Panc1 (cell line): ENCODE data around the gene NTM.

Experiments
- POLR2AphosphoS5 ChIP-seq: IDR thresholded peaks from 2 replicates; pipeline ENCODE4 v1.6.1; 2012; ENCODE audit warnings: mild to moderate bottlenecking, low read depth, low read length, moderate library complexity
- REST ChIP-seq, 2 experiments: IDR thresholded peaks; 2 replicates each; pipeline ENCODE4 v1.6.1; 2011 to 2012; ENCODE audit warnings: low read depth in 2 of 2, control low read depth in 1 of 2, low read length in 1 of 2, mild to moderate bottlenecking in 1 of 2, moderate library complexity in 1 of 2; ENCODE audit not compliant: insufficient read depth in 1 of 2
- SIN3A ChIP-seq: IDR thresholded peaks from 2 replicates; pipeline ENCODE4 v1.6.1; 2012; ENCODE audit warnings: low read depth, mild to moderate bottlenecking, low read length, moderate library complexity, borderline replicate concordance; ENCODE audit not compliant: insufficient read depth
- TCF7L2 ChIP-seq: IDR thresholded peaks from 2 replicates; pipeline ENCODE4 v1.6.1; 2011; ENCODE audit warnings: mild to moderate bottlenecking, low read depth, low read length, inconsistent platforms
- TF ChIP-seq, protein P1 (sequence below): fragments of 450-650 bp; IDR thresholded peaks from 2 replicates; pipeline ENCODE4 v1.5.1; 2017; ENCODE audit warnings: mild to moderate bottlenecking

DNA sequence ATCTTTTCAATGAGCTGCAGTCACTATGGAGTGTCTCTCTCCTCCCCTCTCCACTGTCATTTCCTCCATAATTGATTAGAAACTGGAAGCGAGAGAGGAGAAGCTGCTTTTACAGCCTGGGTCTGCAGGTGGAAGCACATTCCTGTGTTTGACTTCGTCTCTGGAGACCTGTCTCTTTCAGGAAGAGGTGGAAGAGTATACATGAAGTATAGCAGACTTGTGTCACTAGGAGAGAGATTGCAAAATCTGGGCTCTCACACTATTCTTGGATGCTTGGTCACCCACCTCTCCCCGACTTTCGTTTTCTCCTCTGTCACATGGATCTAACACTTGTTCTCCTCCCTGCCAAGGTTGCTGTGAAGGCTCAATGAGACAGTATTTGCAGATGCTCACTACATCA lies 323.3 kb downstream of the NTM start:
- TF ChIP-seq, protein P1, sequence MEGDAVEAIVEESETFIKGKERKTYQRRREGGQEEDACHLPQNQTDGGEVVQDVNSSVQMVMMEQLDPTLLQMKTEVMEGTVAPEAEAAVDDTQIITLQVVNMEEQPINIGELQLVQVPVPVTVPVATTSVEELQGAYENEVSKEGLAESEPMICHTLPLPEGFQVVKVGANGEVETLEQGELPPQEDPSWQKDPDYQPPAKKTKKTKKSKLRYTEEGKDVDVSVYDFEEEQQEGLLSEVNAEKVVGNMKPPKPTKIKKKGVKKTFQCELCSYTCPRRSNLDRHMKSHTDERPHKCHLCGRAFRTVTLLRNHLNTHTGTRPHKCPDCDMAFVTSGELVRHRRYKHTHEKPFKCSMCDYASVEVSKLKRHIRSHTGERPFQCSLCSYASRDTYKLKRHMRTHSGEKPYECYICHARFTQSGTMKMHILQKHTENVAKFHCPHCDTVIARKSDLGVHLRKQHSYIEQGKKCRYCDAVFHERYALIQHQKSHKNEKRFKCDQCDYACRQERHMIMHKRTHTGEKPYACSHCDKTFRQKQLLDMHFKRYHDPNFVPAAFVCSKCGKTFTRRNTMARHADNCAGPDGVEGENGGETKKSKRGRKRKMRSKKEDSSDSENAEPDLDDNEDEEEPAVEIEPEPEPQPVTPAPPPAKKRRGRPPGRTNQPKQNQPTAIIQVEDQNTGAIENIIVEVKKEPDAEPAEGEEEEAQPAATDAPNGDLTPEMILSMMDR, result no peak
- TF ChIP-seq REST (IDR thresholded peaks at IDR 0.05; ENCODE audit: insufficient read depth in 1 of 2, low read depth in 2 of 2, low read length in 1 of 2) (no peak), TCF7L2 (no peak), POLR2AphosphoS5 (no peak), SIN3A (no peak)
